ENCODE results near the gene SET. TPM values are rescaled to one million over a fixed set of nuclear protein-coding genes. Genes with fewer than 3 reads are reported as not detected.

SET gene
- total and polyA plus RNA-seq, 12 donors, result 62.1 to 352 (median 184) TPM

DNA sequence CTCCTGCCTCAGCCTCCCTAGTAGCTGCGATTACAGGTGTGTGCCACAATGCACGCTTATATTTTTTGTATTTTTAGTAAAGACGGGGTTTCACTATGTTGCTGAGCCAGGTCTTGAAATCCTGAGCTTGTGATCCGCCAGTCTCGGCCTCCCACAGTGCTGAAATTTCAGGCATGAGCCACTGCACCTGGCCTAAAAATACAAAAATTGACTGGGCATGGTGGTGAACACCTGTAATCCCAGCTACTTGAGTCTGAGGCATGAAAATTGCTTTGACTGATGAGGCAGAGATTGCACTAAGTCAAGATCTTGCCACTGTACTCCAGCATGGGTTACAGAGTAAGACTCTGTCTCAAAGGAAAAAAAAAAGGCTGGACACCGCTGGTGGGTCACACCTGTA, 19.2 kb upstream of the SET start:
- 94 to 99% (median 96%) methylated on average over 6 of the region's 6 CpGs for WGBS, 4 donors
- Histone ChIP-seq H3K9me3 (replicated peaks in 1 of 3) (no peaks in the 10 kb centered on the region), H3K27me3 (no peaks in the 10 kb centered on the region), H3K4me1 (replicated peaks in 1 of 2) (no peaks in the 10 kb centered on the region), H3K27ac (no peak overlapping the region), H3K36me3 (replicated peaks in 1 of 2) (no peaks in the 10 kb centered on the region), H3K4me3 (no peak overlapping the region)
- intact Hi-C loops (cut with DNase I), result no loop called here
- peak in 1 of 7 donors; percentile 15 for DNase-seq
- no peak for TF ChIP-seq POLR2A (IDR thresholded peaks at IDR 0.05)
- TF ChIP-seq, protein P1, sequence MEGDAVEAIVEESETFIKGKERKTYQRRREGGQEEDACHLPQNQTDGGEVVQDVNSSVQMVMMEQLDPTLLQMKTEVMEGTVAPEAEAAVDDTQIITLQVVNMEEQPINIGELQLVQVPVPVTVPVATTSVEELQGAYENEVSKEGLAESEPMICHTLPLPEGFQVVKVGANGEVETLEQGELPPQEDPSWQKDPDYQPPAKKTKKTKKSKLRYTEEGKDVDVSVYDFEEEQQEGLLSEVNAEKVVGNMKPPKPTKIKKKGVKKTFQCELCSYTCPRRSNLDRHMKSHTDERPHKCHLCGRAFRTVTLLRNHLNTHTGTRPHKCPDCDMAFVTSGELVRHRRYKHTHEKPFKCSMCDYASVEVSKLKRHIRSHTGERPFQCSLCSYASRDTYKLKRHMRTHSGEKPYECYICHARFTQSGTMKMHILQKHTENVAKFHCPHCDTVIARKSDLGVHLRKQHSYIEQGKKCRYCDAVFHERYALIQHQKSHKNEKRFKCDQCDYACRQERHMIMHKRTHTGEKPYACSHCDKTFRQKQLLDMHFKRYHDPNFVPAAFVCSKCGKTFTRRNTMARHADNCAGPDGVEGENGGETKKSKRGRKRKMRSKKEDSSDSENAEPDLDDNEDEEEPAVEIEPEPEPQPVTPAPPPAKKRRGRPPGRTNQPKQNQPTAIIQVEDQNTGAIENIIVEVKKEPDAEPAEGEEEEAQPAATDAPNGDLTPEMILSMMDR (IDR thresholded peaks at IDR 0.05), result no peak

DNA sequence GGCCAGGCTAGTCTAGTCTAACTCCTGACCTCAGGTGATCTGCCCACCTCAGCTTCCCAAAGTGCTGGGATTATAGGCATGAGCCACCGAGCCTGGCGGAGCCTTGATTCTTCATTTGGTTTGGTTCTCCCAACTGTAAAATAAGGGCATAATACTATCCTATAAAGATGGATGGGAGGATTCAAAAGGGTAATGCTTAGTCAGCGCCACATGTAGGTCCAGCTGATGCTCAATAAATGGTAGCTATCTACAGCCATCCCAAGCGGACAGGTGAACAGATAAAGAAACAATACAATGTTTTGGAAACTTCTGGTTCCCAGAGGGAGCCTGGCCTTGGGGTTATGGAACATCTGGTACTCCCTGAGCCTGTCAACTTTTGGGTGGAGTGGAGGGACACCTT, 13.6 kb upstream of the SET start:
- intact Hi-C loops (cut with DNase I), result no loop called here
- TF ChIP-seq, protein P1 (IDR thresholded peaks at IDR 0.05), result no peak
- no peak for TF ChIP-seq POLR2A (IDR thresholded peaks at IDR 0.05)
- WGBS, 4 donors, result 92 to 98% (median 95%) methylated on average over 4 of the region's 4 CpGs
- peak in 1 of 7 donors; percentile 7 for DNase-seq
- H3K4me3 ChIP-seq, result no peak overlapping the region
- no peak overlapping the region for H3K27ac ChIP-seq
- H3K27me3 ChIP-seq, result no peaks in the 10 kb centered on the region
- H3K4me1 ChIP-seq (replicated peaks in 1 of 2), result no peaks in the 10 kb centered on the region
- H3K9me3 ChIP-seq (replicated peaks in 1 of 3), result no peaks in the 10 kb centered on the region
- H3K36me3 ChIP-seq (replicated peaks in 1 of 2), result no peaks in the 10 kb centered on the region

DNA sequence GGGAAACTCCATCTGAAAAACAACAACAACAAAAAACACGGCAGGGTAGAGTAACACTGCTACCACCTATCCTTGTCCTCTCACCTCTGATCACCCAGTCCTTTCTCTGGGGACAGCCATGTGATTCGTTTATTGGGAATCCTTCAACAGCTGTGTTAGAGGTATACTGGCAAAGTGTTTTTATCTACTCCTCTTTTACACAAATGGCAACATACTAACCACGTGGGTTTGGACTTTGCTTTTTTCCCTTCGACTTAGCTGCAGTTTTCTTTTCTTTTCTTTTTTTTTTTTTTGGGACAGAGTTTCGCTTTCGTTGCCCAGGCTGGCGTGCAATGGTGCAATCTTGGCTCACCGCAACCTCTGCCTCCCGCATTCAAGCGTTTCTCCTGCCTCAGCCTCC, 11.2 kb upstream of the SET start:
- H3K4me3 ChIP-seq, result no peak overlapping the region
- no peaks in the 10 kb centered on the region for H3K27me3 ChIP-seq
- WGBS, 4 donors, result 85 to 90% (median 87%) methylated on average over 10 of the region's 10 CpGs
- no peak for DNase-seq
- no peak for TF ChIP-seq POLR2A (IDR thresholded peaks at IDR 0.05)
- no peaks in the 10 kb centered on the region for H3K4me1 ChIP-seq (replicated peaks in 1 of 2)
- no peak overlapping the region for H3K27ac ChIP-seq
- intact Hi-C loops (cut with DNase I), result no loop called here
- no peaks in the 10 kb centered on the region for H3K36me3 ChIP-seq (replicated peaks in 1 of 2)
- H3K9me3 ChIP-seq (replicated peaks in 1 of 3), result no peaks in the 10 kb centered on the region

DNA sequence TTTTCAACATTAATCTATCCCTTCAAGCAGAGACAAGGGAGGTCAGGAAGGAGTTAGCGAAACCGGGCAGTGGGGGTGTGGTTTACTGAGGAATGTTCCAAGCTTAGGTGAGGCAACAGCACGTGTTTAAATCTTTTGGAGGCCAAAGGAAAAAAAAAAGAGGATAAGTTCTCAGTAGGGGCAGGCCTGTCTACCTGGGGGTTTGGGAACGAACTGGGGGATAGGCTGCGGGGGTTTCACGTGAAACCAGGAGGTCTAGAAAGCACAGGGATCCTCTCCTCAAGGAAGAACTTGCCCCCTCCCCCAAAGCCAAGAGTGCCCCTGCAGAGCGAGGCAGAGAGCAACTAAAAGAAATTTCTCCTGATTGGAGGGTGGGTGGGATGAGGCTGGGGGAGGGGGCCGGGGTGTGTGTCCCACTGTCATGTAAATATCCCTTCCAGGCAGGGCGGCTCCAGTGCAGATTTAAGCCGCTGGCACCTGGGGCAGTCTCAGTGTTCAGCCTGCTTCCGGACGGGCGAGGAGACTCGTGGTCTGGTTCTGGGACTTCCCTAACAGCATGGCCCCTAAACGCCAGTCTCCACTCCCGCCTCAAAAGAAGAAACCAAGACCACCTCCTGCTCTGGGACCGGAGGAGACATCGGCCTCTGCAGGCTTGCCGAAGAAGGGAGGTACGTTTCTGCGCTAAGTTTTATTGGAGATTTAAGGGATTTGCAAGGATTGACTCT, 5.5 kb upstream of the SET start:
- no peaks in the 10 kb centered on the region for H3K27me3 ChIP-seq
- peak overlapping the region in 2 of 4 donors; percentile 50 to 72 for H3K4me3 ChIP-seq
- intact Hi-C loops (cut with DNase I), result no loop called here
- peak; percentile 32 to 93 (median 89) for DNase-seq
- H3K36me3 ChIP-seq (replicated peaks in 1 of 2), result no peaks in the 10 kb centered on the region
- H3K4me1 ChIP-seq (replicated peaks in 1 of 2), result peaks cover 9 to 17% of the 10 kb centered on the region in 2 donors
- TF ChIP-seq, protein P1 (IDR thresholded peaks at IDR 0.05), result no peak
- peak in 1 of 2 donors; percentile 42 for TF ChIP-seq POLR2A (IDR thresholded peaks at IDR 0.05)
- H3K27ac ChIP-seq, result peak overlapping the region in 4 of 5 donors; percentile 57 to 89 (median 75)
- WGBS, 4 donors, result 4 to 25% (median 12%) methylated on average over 12 to 21 of the region's 21 CpGs
- no peaks in the 10 kb centered on the region for H3K9me3 ChIP-seq (replicated peaks in 1 of 3)

DNA sequence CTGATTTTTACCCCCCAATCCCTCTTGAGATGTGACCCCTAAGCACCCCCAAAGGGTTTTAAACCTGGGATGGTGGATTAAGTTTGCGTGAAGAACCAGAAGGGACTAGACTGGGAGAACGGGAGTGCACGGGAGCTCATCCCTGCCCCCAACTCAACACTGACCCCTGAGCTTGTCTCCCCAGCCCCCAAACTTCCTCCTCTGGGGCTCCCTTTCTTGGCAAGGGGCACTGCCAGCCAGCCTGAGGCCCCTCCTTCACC, 5.0 kb upstream of the SET start:
- Histone ChIP-seq H3K27ac (peak overlapping the region in 4 of 5 donors; percentile 57 to 89 (median 75)), H3K36me3 (replicated peaks in 1 of 2) (no peaks in the 10 kb centered on the region), H3K4me3 (peak overlapping the region in 2 of 4 donors; percentile 50 to 72), H3K4me1 (replicated peaks in 1 of 2) (peaks cover 9 to 17% of the 10 kb centered on the region in 2 donors), H3K9me3 (replicated peaks in 1 of 3) (no peaks in the 10 kb centered on the region), H3K27me3 (no peaks in the 10 kb centered on the region)
- no peak for DNase-seq
- intact Hi-C loops (cut with DNase I), result no loop called here
- TF ChIP-seq POLR2A (IDR thresholded peaks at IDR 0.05), result no peak
- TF ChIP-seq, protein P1 (IDR thresholded peaks at IDR 0.05), result no peak
- 16 to 50% (median 26%) methylated on average over 3 of the region's 3 CpGs for WGBS, 4 donors

All from adrenal gland (tissue), 12 donors.